Measurements from ENCODE around the gene STXBP1. TPM values are rescaled to one million over a fixed set of nuclear protein-coding genes. Genes with fewer than 3 reads are reported as not detected.
A peak's percentile ranks its signal among the peaks of the same experiment; 100 is the strongest.

STXBP1 gene
- total and polyA plus RNA-seq, 12 donors: 14.4 to 59.2 (median 46.4) TPM

DNA sequence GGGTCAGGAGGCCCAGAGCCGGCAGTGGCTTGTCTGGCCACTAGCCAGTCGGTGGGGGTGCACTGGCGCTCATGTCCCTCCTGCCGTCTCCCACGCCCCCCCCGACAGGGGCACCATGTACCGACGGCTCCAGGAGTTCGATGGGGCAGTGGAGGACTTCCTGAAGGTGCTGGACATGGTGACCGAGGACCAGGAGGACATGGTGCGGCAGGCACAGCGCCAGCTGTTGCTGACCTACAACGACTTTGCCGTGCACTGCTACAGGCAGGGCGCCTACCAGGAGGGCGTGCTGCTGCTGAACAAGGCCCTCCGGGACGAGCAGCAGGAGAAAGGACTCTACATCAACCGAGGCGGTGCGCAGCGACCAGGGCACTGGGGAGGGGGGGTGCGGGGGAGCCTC is 111.9 kb downstream of the STXBP1 start:
- Histone ChIP-seq H3K4me3 (peak overlapping the region in 1 of 10 donors; percentile 13), H3K27ac (peak overlapping the region in 5 of 10 donors; percentile 14 to 56 (median 26)), H3K36me3 (no peaks in the 10 kb centered on the region), H3K4me1 (peaks cover 0 to 14% (median 12%) of the 10 kb centered on the region in 9 donors), H3K9me3 (no peaks in the 10 kb centered on the region), H3K27me3 (peaks cover 0 to 6% (median 0%) of the 10 kb centered on the region in 7 donors)
- TF ChIP-seq, protein P1, sequence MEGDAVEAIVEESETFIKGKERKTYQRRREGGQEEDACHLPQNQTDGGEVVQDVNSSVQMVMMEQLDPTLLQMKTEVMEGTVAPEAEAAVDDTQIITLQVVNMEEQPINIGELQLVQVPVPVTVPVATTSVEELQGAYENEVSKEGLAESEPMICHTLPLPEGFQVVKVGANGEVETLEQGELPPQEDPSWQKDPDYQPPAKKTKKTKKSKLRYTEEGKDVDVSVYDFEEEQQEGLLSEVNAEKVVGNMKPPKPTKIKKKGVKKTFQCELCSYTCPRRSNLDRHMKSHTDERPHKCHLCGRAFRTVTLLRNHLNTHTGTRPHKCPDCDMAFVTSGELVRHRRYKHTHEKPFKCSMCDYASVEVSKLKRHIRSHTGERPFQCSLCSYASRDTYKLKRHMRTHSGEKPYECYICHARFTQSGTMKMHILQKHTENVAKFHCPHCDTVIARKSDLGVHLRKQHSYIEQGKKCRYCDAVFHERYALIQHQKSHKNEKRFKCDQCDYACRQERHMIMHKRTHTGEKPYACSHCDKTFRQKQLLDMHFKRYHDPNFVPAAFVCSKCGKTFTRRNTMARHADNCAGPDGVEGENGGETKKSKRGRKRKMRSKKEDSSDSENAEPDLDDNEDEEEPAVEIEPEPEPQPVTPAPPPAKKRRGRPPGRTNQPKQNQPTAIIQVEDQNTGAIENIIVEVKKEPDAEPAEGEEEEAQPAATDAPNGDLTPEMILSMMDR (IDR thresholded peaks at IDR 0.05): no peak
- ATAC-seq (peak in 6 of 8 donors; percentile 32 to 73 (median 50)), DNase-seq (peak in 1 of 2 donors; percentile 50)
- 35 to 40% methylated on average over 23 of the region's 23 CpGs for WGBS, 2 donors
- intact Hi-C loops (cut with DNase I): loop anchor here in 1 of 10 donors (10.0 kb wide), 1 partner anchor 219 kb away; no protein-coding TSS in a partner anchor

DNA sequence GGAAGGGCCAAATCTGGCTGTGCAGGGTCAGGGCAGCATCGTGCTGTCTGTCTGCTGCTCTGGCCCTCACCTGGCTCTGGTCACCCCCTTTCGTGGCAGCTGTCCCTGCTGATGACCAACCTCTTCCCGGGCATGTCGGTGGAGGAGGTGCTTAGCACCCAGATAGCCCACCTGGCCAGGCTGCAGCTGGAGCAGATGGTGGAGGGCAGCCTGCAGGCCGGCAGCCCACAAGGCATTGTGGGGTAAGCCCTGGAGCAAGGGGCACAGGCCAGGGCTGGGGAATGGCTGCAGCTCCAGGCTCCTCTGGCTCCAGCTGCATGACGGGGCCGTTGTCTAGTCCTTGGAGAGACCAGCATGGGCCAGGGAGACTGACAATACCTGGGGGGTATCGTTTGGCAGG is 114.8 kb downstream of the STXBP1 start:
- H3K36me3 ChIP-seq: peaks cover 0 to 12% (median 0%) of the 10 kb centered on the region in 9 donors
- peaks cover 0 to 14% (median 12%) of the 10 kb centered on the region in 9 donors for H3K4me1 ChIP-seq
- H3K27ac ChIP-seq: no peak overlapping the region
- 78 to 80% methylated on average over 8 of the region's 8 CpGs for WGBS, 2 donors
- intact Hi-C loops (cut with DNase I): loop anchor here in 1 of 10 donors (10.0 kb wide), 1 partner anchor 222 kb away; no protein-coding TSS in a partner anchor
- H3K4me3 ChIP-seq: no peak overlapping the region
- DNase-seq (no peak), ATAC-seq (no peak)
- TF ChIP-seq, protein P1 (IDR thresholded peaks at IDR 0.05): no peak
- no peaks in the 10 kb centered on the region for H3K9me3 ChIP-seq
- peaks cover 0 to 6% (median 0%) of the 10 kb centered on the region in 7 donors for H3K27me3 ChIP-seq

DNA sequence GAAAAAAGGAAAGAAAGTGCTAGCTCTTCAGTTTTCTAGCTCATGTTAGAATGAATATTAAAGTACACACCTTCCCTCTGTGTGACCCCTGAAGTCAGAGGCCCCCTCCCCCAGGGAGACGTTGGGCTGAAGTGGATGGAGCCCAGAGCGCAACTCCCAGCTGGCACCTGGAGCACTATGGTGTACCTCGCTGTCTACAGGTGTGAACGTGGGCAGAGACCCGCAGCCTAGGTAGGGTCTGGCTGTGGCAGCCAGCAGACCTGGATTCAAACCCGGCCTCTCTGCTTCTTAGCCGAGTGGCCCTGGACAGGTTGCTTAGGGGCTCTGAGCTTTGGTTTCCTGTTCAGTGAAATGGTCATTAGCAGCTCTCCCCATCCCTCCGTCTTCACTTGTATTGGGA is 116.7 kb downstream of the STXBP1 start:
- WGBS, 2 donors: 91% methylated on average over 8 of the region's 8 CpGs
- Histone ChIP-seq H3K4me1 (peaks cover 2 to 19% (median 10%) of the 10 kb centered on the region in 9 donors), H3K36me3 (peaks cover 0 to 28% (median 10%) of the 10 kb centered on the region in 9 donors), H3K9me3 (no peaks in the 10 kb centered on the region), H3K27me3 (peaks cover 0 to 6% (median 0%) of the 10 kb centered on the region in 7 donors), H3K4me3 (no peak overlapping the region), H3K27ac (no peak overlapping the region)
- ATAC-seq: no peak
- intact Hi-C loops (cut with DNase I): loop anchor here in 1 of 10 donors (10.0 kb wide), 1 partner anchor 224 kb away; no protein-coding TSS in a partner anchor
- DNase-seq: no peak
- TF ChIP-seq, protein P1 (IDR thresholded peaks at IDR 0.05): no peak

DNA sequence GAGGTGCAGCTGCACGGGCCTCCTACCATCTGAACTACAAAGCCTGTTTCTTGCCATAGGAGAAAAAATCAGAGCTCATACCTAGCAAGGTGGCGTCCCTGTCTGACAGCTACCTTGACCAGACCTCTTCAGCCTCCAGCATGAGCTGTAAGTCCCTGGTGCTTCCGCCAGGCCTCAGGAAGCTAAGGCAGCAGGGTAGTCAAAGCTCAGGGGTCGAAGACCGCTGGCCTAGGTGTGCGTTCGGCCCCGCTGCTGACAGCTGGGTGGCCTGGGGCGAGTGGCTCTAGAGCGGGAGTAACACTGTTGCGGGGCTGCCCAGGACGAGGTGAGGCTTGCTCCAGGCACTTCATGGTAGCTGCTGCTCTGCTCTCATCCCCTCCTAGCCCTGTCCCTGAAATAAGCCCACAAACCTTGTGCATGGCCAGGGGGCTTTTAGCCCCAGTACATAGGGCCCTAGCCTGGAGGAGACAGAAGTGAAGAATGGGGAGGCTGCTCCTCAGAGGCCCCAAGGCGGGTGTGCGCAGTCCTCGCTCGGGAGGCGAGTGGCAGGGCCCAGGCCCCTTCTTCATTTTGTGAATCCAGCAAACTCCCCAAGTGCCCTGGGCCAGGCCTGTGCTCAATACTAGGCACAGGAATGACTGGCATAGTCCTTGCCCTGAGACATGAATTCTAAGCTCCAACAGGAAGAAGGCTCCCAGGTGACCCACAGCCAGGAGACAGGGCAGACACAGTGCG is 117.6 kb downstream of the STXBP1 start:
- Histone ChIP-seq H3K9me3 (no peaks in the 10 kb centered on the region), H3K27me3 (peaks cover 0 to 2% (median 0%) of the 10 kb centered on the region in 7 donors), H3K36me3 (peaks cover 0 to 28% (median 10%) of the 10 kb centered on the region in 9 donors), H3K4me1 (peaks cover 8 to 19% (median 9%) of the 10 kb centered on the region in 9 donors), H3K4me3 (no peak overlapping the region), H3K27ac (no peak overlapping the region)
- intact Hi-C loops (cut with DNase I): loop anchor here (5.0 to 10.0 kb wide), 7 partner anchors 137 to 227 kb away; partner anchors contain the start of gene AK1 (in 1 of the 10)
- DNase-seq: no peak
- WGBS, 2 donors: 90 to 91% methylated on average over 18 of the region's 18 CpGs
- TF ChIP-seq, protein P1 (IDR thresholded peaks at IDR 0.05): no peak
- ATAC-seq: no peak

All from heart right ventricle (tissue), 16 donors.